ENCODE results near the gene XIRP2. TPM values are rescaled to one million over a fixed set of nuclear protein-coding genes. Genes with fewer than 3 reads are reported as not detected.

Gene XIRP2, protein sequence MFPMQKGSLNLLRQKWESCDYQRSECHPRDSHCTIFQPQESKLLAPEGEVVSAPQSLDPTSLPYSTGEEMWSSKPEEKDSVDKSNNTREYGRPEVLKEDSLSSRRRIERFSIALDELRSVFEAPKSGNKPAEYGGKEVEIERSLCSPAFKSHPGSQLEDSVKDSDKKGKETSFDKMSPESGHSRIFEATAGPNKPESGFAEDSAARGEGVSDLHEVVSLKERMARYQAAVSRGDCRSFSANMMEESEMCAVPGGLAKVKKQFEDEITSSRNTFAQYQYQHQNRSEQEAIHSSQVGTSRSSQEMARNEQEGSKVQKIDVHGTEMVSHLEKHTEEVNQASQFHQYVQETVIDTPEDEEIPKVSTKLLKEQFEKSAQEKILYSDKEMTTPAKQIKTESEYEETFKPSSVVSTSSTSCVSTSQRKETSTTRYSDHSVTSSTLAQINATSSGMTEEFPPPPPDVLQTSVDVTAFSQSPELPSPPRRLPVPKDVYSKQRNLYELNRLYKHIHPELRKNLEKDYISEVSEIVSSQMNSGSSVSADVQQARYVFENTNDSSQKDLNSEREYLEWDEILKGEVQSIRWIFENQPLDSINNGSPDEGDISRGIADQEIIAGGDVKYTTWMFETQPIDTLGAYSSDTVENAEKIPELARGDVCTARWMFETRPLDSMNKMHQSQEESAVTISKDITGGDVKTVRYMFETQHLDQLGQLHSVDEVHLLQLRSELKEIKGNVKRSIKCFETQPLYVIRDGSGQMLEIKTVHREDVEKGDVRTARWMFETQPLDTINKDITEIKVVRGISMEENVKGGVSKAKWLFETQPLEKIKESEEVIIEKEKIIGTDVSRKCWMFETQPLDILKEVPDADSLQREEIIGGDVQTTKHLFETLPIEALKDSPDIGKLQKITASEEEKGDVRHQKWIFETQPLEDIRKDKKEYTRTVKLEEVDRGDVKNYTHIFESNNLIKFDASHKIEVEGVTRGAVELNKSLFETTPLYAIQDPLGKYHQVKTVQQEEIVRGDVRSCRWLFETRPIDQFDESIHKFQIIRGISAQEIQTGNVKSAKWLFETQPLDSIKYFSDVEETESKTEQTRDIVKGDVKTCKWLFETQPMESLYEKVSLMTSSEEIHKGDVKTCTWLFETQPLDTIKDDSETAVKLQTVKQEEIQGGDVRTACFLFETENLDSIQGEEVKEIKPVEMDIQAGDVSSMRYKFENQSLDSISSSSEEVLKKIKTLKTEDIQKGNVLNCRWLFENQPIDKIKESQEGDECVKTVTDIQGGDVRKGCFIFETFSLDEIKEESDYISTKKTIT (N-terminal part only)
- not detected in 5 replicates for total RNA-seq (2022; extraction: Qiagen RNA extraction; ENCODE audit: low read depth)

DNA sequence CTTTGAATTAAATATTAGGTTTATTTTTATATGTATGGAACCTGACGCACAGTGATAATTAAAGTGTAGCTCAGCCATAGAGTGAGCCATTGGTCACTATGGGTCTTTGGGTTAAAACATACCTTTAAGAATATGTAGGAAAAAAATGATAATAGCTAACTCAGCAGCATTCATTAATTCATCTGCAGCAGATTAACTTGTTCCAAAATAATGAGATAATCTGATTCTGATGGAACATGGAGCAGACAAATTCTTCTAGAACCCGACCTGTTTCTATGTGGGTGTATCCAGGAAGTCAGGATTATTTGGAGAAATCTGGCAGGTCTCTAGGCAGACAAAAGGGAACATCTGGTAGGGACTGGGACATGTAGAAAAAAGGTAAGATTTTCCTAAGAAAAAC lies at the start of gene XIRP2:
TSS of gene XIRP2 (plus strand) at position 301 of the 400 bp plus-strand sequence. CDS start 15,003 bp downstream, outside the sequence.

DNA sequence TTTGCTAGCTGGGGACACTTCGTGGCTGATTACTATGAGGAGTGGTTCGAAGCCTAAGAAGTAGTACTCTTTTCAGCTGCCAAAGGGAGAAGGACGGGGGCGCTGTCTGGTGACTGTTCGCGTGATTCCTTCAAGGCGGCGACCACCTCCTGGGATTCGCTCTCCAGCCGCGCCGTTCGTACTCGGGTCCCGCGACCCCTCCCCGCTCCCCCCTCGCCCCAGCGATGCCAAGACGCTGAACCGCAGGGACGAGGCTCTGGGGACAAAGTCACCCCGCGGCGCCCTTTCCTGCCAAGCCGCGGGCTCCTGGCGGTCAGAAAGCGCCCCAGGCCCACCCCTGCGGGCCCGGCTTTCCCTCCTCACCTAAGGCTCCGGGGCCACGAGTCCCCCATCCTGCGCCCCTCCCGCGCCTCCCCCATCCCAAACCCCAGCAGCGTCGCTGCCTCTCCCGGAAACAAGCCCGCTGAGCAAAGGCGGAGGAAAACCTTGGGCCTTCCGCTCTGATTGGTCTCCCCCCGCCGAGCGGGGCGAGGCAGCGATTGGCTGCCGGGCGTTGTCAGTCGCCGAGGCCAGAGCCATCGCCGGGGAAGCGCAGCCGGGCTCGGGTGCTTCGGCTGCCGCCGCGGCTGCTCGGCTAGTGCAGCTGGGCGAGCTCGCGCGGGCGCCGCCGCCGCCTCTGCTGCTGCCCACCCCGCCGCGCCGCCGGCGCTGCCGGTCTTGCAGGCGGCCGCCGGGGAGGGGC lies 404.3 kb downstream of the XIRP2 start, which contains the start of gene B3GALT1:
TSS of gene B3GALT1 (plus strand) at position 572 of the 742 bp plus-strand sequence.

Data from A549 treated with RU486 at 1 μM for 4 hours (cell line).